K562 (cell line): ENCODE results near the gene VIT. TPM values are rescaled to one million over a fixed set of nuclear protein-coding genes. Genes with fewer than 3 reads are reported as not detected.

Experiments
- ATAC-seq: fragments of 200-7000 bp; cut with Tn5 transposase; 3 replicates; pipeline ENCODE4 v1.9.1; 2020; ENCODE audit warnings: moderate library complexity
- BruUV-seq: library from RNA; stranded (reverse); fragments of 400-500 nt; replicated peaks from 2 replicates; lab custom pipeline; 2021; lab: Mats Ljungman, UMichigan
- CTCF ChIA-PET: fragments of 300-600 bp; formaldehyde crosslinking; extraction: SDS; loops from one replicate; lab custom pipeline; 2021; ENCODE audit warnings: low intra/inter-chr PET ratio; lab: Yijun Ruan, JAX
- POLR2A ChIA-PET: fragments of 300-600, 350-650 bp; sonication (Branson Sonifier 250); formaldehyde crosslinking; extraction: SDS; loops from one replicate; lab custom pipeline; 2021; ENCODE audit warnings: antibody characterized with exemption, inconsistent platforms; lab: Yijun Ruan, JAX
- DNase-seq, 4 experiments: peaks; one replicate each; pipeline versions ENCODE4 v3.0.0 to v3.0.0-alpha.2; 2011 to 2018; ENCODE audit warnings: low spot score in 3 of 4, mixed read lengths in 3 of 4; ENCODE audit errors: extremely low read depth in 1 of 4
- FAIRE-seq: peaks from 2 replicates; lab custom pipeline; 2011; peaks lifted over from hg19 to GRCh38; lab: Jason Lieb, UNC
- H2AFZ ChIP-seq: 2 replicates; pipeline ENCODE4 v1.6.0; 2011; ENCODE audit warnings: low read depth, low read length, control low read depth, inconsistent platforms
- H3K27ac ChIP-seq: fragments of 200-600 bp; 3 replicates; pipeline ENCODE4 v1.8.0; 2011; ENCODE audit warnings: low read depth, mild to moderate bottlenecking, control low read depth, inconsistent platforms, low read length, moderate library complexity, mixed read lengths; ENCODE audit errors: extremely low read depth
- H3K27me3 ChIP-seq, 2 experiments: fragments of 300-600 bp in 1 of 2; 2 replicates in 1 of 2; 3 replicates in 1 of 2; pipeline versions ENCODE4 v1.6.0 to v1.8.0; 2011; ENCODE audit warnings: inconsistent platforms in 2 of 2, low read length in 2 of 2, mild to moderate bottlenecking in 1 of 2, mixed read lengths in 1 of 2, moderate library complexity in 1 of 2; ENCODE audit not compliant: control insufficient read depth in 2 of 2, insufficient read depth in 2 of 2
- H3K36me3 ChIP-seq: fragments of 300-600 bp; 3 replicates; pipeline ENCODE4 v1.8.0; 2011; ENCODE audit warnings: mild to moderate bottlenecking, low read length, inconsistent platforms; ENCODE audit not compliant: control insufficient read depth, insufficient read depth
- H3K4me1 ChIP-seq, 2 experiments: fragments of 200-600 bp in 1 of 2; replicated peaks in 1 of 2; 2 replicates in 1 of 2; 3 replicates in 1 of 2; pipeline versions ENCODE4 v1.5.1 to v1.8.0; 2011; ENCODE audit warnings: inconsistent platforms in 2 of 2, low read length in 2 of 2, mild to moderate bottlenecking in 1 of 2, mixed read lengths in 1 of 2, moderate library complexity in 1 of 2; ENCODE audit not compliant: control insufficient read depth in 2 of 2, insufficient read depth in 2 of 2
- H3K4me2 ChIP-seq: 2 replicates; pipeline ENCODE4 v1.6.1; 2011; ENCODE audit warnings: low read length, control low read depth, inconsistent platforms, mixed read lengths; ENCODE audit not compliant: insufficient read depth
- H3K4me3 ChIP-seq: fragments of 200-600 bp; sonication (generic), shearing (Covaris generic); 2 replicates; pipeline ENCODE4 v1.5.1; 2016; ENCODE audit warnings: control low read depth, inconsistent platforms
- H3K79me2 ChIP-seq: fragments of 200-600 bp; 3 replicates; pipeline ENCODE4 v1.8.0; 2011; ENCODE audit warnings: low read length, inconsistent platforms; ENCODE audit not compliant: control insufficient read depth, insufficient read depth
- H3K9ac ChIP-seq, 2 experiments: 2 replicates each; pipeline versions ENCODE4 v1.6.0 to v1.6.1; 2011; ENCODE audit warnings: low read depth in 2 of 2, low read length in 2 of 2, control low read depth in 1 of 2, inconsistent platforms in 1 of 2, mild to moderate bottlenecking in 1 of 2, mixed read lengths in 1 of 2; ENCODE audit not compliant: insufficient read depth in 1 of 2
- H3K9me1 ChIP-seq: one replicate; pipeline ENCODE4 v1.6.0; 2011; ENCODE audit warnings: inconsistent platforms, mild to moderate bottlenecking, low read length, moderate library complexity; ENCODE audit not compliant: control insufficient read depth, insufficient read depth
- H3K9me3 ChIP-seq: replicated peaks from 2 replicates; pipeline ENCODE4 v1.5.1; 2011; ENCODE audit warnings: low read depth, low read length, inconsistent platforms; ENCODE audit not compliant: control insufficient read depth, insufficient read depth
- H4K20me1 ChIP-seq: replicated peaks from 2 replicates; pipeline ENCODE4 v1.6.1; 2011; ENCODE audit warnings: low read length, inconsistent platforms, mixed read lengths; ENCODE audit not compliant: control insufficient read depth, insufficient read depth
- FOSL1 ChIP-seq: fragments of 200-800 bp; sonication (Bioruptor generic); conservative IDR thresholded peaks from 2 replicates; pipeline ENCODE4 v1.6.1; 2016; ENCODE audit warnings: missing genetic modification characterization, missing compliant biosample characterization
- MYC ChIP-seq, 2 experiments: fragments of 250-450 bp in 1 of 2; sonication (Bioruptor Pico) in 1 of 2; IDR thresholded peaks; 2 replicates each; pipeline versions ENCODE4 v1.5.1 to v1.6.1; 2012 to 2021; ENCODE audit warnings: low read depth in 2 of 2, borderline replicate concordance in 1 of 2, improper control_type of control experiment in 1 of 2, low read length in 1 of 2, mild to moderate bottlenecking in 1 of 2, moderate library complexity in 1 of 2
- NFATC3 ChIP-seq: fragments of 450-650 bp; IDR thresholded peaks from 2 replicates; pipeline ENCODE4 v1.6.1; 2017; ENCODE audit warnings: mild to moderate bottlenecking
- PCBP2 ChIP-seq: fragments of 200-400 bp; formaldehyde crosslinking; IDR thresholded peaks from 2 replicates; pipeline ENCODE4 v1.6.1; 2018; ENCODE audit warnings: low read length, low read depth, mild to moderate bottlenecking, moderate library complexity; ENCODE audit not compliant: poor library complexity, severe bottlenecking
- RFX1 ChIP-seq: fragments of 450-650 bp; IDR thresholded peaks from 2 replicates; pipeline ENCODE4 v1.6.1; 2016; ENCODE audit warnings: mild to moderate bottlenecking, moderate library complexity
- SAFB ChIP-seq: fragments of 200-400 bp; formaldehyde crosslinking; IDR thresholded peaks from 2 replicates; pipeline ENCODE4 v1.6.1; 2017; ENCODE audit warnings: low read depth, low read length, borderline replicate concordance
- TAF9B ChIP-seq: fragments of 450-650 bp; IDR thresholded peaks from 2 replicates; pipeline ENCODE4 v1.6.1; 2018; ENCODE audit warnings: mild to moderate bottlenecking; ENCODE audit not compliant: partially characterized antibody
- THRAP3 ChIP-seq: fragments of 450-650 bp; IDR thresholded peaks from 2 replicates; pipeline ENCODE4 v1.6.1; 2016; ENCODE audit warnings: mild to moderate bottlenecking, inconsistent platforms, borderline replicate concordance
- ZNF143 ChIP-seq: sonication (generic); formaldehyde crosslinking; IDR thresholded peaks from 2 replicates; pipeline ENCODE4 v1.9.0; 2022; ENCODE audit warnings: mild to moderate bottlenecking, missing genetic modification reagents
- ZNF354B ChIP-seq: fragments of 250-450 bp; sonication (Bioruptor Pico); IDR thresholded peaks from 2 replicates; pipeline ENCODE4 v1.4.0; 2020
- WGBS: fragments of 100-300 bp; shearing (Covaris generic); methylation state at CpG from one replicate; pipeline ENCODE4 v1.1.6; 2016; ENCODE audit warnings: low coverage, mixed read lengths; ENCODE audit not compliant: insufficient coverage; ENCODE audit errors: missing lambda C conversion rate; 5-methylcytosine and 5-hydroxymethylcytosine counted together
- in situ Hi-C: fragments of 300-500 bp; cut with MboI; formaldehyde crosslinking; loops from 4 replicates; pipeline ENCODE4 v1.15.0; 2018; ENCODE audit warnings: inconsistent platforms, mixed read lengths
- intact Hi-C: fragments of 100-400 bp; cut with micrococcal nuclease; formaldehyde crosslinking; loops from 2 replicates; pipeline ENCODE4 v1.14.2; 2022
- polyA plus RNA-seq, 8 experiments: library from polyadenylated mRNA; depleted of rRNA in 4 of 8; stranded (reverse) in 5 of 8; unstranded in 3 of 8; fragments of >200 nt; fragmentation: Nextera tagmentation in 2 of 8; fragmentation: Illumina TruSeq in 1 of 8; extraction: Ambion mirVana in 2 of 8; extraction: Trizol in 1 of 8; gene quantifications; 2 replicates each; pipeline versions ENCODE4 v1.2.1 to v1.2.3, GENCODE V29; 2011 to 2014; ENCODE audit warnings: inconsistent platforms in 1 of 8, missing spikeins in 1 of 8
- total RNA-seq, 7 experiments: library from RNA; depleted of rRNA in 6 of 7; stranded (reverse); fragments of >200 nt in 6 of 7; fragmentation: Illumina TruSeq in 2 of 7; extraction: Trizol in 2 of 7; gene quantifications; 2 replicates each; pipeline versions ENCODE4 v1.2.1 to v1.2.3, GENCODE V29; 2011 to 2021; ENCODE audit warnings: low replicate concordance in 1 of 7
- TF ChIP-seq, protein P1 (sequence below), 3 experiments: fragments of 200-800 bp in 1 of 3; sonication (Bioruptor generic) in 1 of 3; sonication (generic) in 1 of 3; formaldehyde crosslinking in 1 of 3; IDR thresholded peaks; 2 replicates each; pipeline versions ENCODE4 v1.6.1 to v1.8.0; 2016 to 2022; ENCODE audit warnings: mild to moderate bottlenecking in 2 of 3, missing compliant biosample characterization in 2 of 3, missing genetic modification characterization in 2 of 3, missing genetic modification reagents in 1 of 3
- TF ChIP-seq, protein P2 (sequence below): fragments of 450-650 bp; formaldehyde crosslinking; IDR thresholded peaks from 2 replicates; pipeline ENCODE4 v1.4.0; 2020; ENCODE audit warnings: mild to moderate bottlenecking, moderate library complexity

Gene VIT
- total and polyA plus RNA-seq, 9 of the 15 experiments (the other 6 are each of a cell fraction or from before 2014, with no cell fraction given): not detected

DNA sequence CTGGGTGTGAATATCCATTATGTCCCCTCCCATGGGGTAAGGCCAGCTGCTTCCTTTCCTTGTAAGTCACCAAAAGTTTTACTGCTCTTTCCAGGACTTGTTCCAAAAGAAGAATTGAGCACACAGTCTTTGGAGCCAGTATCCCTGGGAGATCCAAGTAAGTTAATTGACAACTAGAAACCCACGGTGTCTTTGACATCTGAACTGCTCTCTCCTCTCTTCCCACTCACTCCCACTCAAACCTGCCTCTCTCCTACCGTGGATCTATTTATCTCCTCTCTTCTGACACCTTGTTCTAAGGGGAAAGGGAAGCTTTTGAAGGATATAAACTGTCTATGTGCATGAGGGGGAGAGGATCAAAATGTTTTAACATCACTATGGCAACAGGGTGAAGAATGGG lies 86.7 kb downstream of the VIT start:
- H3K9ac ChIP-seq: no peak overlapping the region
- DNase-seq (no peak), FAIRE-seq (no peak), ATAC-seq (no peak)
- CTCF ChIA-PET: no interaction called here
- BruUV-seq: no TSS peak
- in situ Hi-C loops (loop anchor here (5.0 to 25.0 kb wide), 2 partner anchors 219 to 1104 kb away; no protein-coding TSS in a partner anchor), intact Hi-C loops (loop anchor here (5.0 kb wide), 1 partner anchor 134 kb away; no protein-coding TSS in a partner anchor)
- H2AFZ ChIP-seq: no peak overlapping the region
- H3K27me3 ChIP-seq: peaks cover 15 to 20% of the 10 kb centered on the region in 2 experiments; a peak in 4 of 5 replicates
- no peak overlapping the region for H3K4me3 ChIP-seq
- no peaks in the 10 kb centered on the region for H3K79me2 ChIP-seq
- POLR2A ChIA-PET: no interaction called here
- no peaks in the 10 kb centered on the region for H4K20me1 ChIP-seq
- no peaks in the 10 kb centered on the region for H3K36me3 ChIP-seq
- 0% methylated on average over 2 of the region's 2 CpGs for WGBS
- no peaks in the 10 kb centered on the region for H3K9me1 ChIP-seq
- H3K4me1 ChIP-seq: no peaks in the 10 kb centered on the region; a peak in 2 of 5 replicates
- no peaks in the 10 kb centered on the region for H3K9me3 ChIP-seq
- H3K27ac ChIP-seq: no peak overlapping the region
- no peak overlapping the region for H3K4me2 ChIP-seq
- no peak for TF ChIP-seq ZNF354B (CRISPR knock-in tag)
- TF ChIP-seq TAF9B: no peak
- peak; percentile 24; the same call in 1 of the 2 replicates for TF ChIP-seq RFX1
- TF ChIP-seq, all 486 proteins: peak for 1

DNA sequence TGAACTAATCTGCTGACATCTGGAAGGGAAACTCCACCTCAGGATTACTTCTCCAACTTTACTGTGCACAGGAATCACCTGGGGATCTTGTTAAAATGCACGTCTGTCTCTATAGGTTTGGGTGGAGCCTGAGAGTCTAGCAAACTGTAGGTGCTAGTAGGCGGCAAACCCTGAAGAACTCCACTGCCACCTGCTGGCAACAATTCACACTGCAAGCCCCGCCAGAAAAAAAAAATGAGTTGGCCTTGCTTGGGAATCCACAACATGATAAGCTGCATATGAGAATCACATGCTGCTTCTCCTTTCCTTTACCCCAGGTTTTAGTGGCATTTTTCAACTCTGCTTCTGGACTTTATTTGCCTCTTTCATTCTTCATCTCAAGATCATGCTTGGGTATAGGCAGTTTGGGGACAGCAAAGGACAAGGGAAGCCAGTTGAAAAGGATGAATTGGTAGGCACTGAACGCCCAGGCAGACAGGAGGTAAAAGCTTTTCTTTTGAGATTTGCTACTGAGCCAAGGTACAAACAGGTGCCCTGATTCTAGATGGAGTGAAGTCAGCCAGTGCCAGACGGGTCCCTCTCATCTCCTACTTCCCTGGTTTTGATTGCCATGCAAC lies 88.8 kb downstream of the VIT start:
- peak; percentile 86 for FAIRE-seq
- CTCF ChIA-PET: interaction anchor here (0.7 to 1.0 kb wide), 3 partner anchors 89 to 433 kb away, joined by 3 to 4 read pairs (median 3); no protein-coding TSS in a partner anchor
- no TSS peak for BruUV-seq
- no peaks in the 10 kb centered on the region for H3K36me3 ChIP-seq
- H3K27me3 ChIP-seq: peaks cover 25 to 28% of the 10 kb centered on the region in 2 experiments; a peak in 4 of 5 replicates
- H3K4me2 ChIP-seq: no peak overlapping the region
- no peaks in the 10 kb centered on the region for H4K20me1 ChIP-seq
- DNase-seq: peak; percentile 73 to 76 (median 76)
- H2AFZ ChIP-seq: no peak overlapping the region
- POLR2A ChIA-PET: interaction anchor here (1.3 kb wide), 1 partner anchor 10 kb away, joined by 3 read pairs; no protein-coding TSS in a partner anchor
- H3K9me1 ChIP-seq: no peaks in the 10 kb centered on the region
- H3K79me2 ChIP-seq: no peaks in the 10 kb centered on the region
- no peaks in the 10 kb centered on the region; a peak in 2 of 5 replicates for H3K4me1 ChIP-seq
- intact Hi-C loops: no loop called here
- H3K9me3 ChIP-seq: no peaks in the 10 kb centered on the region
- 1% methylated on average over 5 of the region's 5 CpGs for WGBS
- no peak overlapping the region for H3K27ac ChIP-seq
- H3K4me3 ChIP-seq: no peak overlapping the region
- peak; percentile 84 for ATAC-seq
- no peak overlapping the region for H3K9ac ChIP-seq
- in situ Hi-C loops: loop anchor here (25.0 kb wide), 1 partner anchor 1102 kb away; no protein-coding TSS in a partner anchor
- TF ChIP-seq SAFB (no peak), ZNF143 (CRISPR knock-in tag) (no peak), MYC (IDR thresholded peaks at IDR 0.05; ENCODE audit: low read depth, low read length) (no peak), MYC (CRISPR knock-in tag; IDR thresholded peaks at IDR 0.05; ENCODE audit: borderline replicate concordance, low read depth) (no peak), THRAP3 (no peak), PCBP2 (no peak), FOSL1 (tag) (no peak), NFATC3 (no peak)
- TF ChIP-seq, protein P1, sequence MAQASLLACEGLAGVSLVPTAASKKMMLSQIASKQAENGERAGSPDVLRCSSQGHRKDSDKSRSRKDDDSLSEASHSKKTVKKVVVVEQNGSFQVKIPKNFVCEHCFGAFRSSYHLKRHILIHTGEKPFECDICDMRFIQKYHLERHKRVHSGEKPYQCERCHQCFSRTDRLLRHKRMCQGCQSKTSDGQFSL (CRISPR knock-in tag; IDR thresholded peaks at IDR 0.05): no peak
- TF ChIP-seq, protein P1 (tag; IDR thresholded peaks at IDR 0.05): no peak
- TF ChIP-seq, protein P2, sequence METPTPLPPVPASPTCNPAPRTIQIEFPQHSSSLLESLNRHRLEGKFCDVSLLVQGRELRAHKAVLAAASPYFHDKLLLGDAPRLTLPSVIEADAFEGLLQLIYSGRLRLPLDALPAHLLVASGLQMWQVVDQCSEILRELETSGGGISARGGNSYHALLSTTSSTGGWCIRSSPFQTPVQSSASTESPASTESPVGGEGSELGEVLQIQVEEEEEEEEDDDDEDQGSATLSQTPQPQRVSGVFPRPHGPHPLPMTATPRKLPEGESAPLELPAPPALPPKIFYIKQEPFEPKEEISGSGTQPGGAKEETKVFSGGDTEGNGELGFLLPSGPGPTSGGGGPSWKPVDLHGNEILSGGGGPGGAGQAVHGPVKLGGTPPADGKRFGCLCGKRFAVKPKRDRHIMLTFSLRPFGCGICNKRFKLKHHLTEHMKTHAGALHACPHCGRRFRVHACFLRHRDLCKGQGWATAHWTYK (CRISPR knock-in tag): no peak
